Neural progenitor cell (in vitro differentiated cells): ENCODE measurements around the gene H1-8. TPM values are rescaled to one million over a fixed set of nuclear protein-coding genes. Genes with fewer than 3 reads are reported as not detected.

Experiments
- DNase-seq: peaks from one replicate; pipeline ENCODE4 v3.0.0-alpha.2; 2016; ENCODE audit warnings: low spot score
- H2AFZ ChIP-seq: fragments of 200-600 bp; sonication (generic); replicated peaks from 2 replicates; pipeline ENCODE4 v1.6.1; 2016; ENCODE audit warnings: antibody characterized with exemption
- H3F3A ChIP-seq: fragments of 200-600 bp; sonication (generic); 2 replicates; pipeline ENCODE4 v1.6.1; 2016; ENCODE audit warnings: antibody characterized with exemption, low read depth
- H3K27ac ChIP-seq: fragments of 200-600 bp; sonication (generic); 2 replicates; pipeline ENCODE4 v1.5.1; 2016; ENCODE audit warnings: mild to moderate bottlenecking
- H3K27me3 ChIP-seq: fragments of 200-600 bp; sonication (generic); 2 replicates; pipeline ENCODE4 v1.6.1; 2016; ENCODE audit warnings: mild to moderate bottlenecking, moderate library complexity
- H3K36me3 ChIP-seq: fragments of 200-600 bp; sonication (generic); 2 replicates; pipeline ENCODE4 v1.5.1; 2016
- H3K4me1 ChIP-seq: fragments of 200-600 bp; sonication (generic); 2 replicates; pipeline ENCODE4 v1.6.1; 2016; ENCODE audit warnings: mixed run types
- H3K4me2 ChIP-seq: fragments of 200-600 bp; sonication (generic); 2 replicates; pipeline ENCODE4 v1.6.1; 2016
- H3K4me3 ChIP-seq: fragments of 200-600 bp; sonication (generic); 2 replicates; pipeline ENCODE4 v1.5.1; 2016
- H3K79me2 ChIP-seq: fragments of 200-600 bp; sonication (generic); 2 replicates; pipeline ENCODE4 v1.6.1; 2016; ENCODE audit warnings: low read depth
- H3K9ac ChIP-seq: fragments of 200-600 bp; sonication (generic); 2 replicates; pipeline ENCODE4 v1.6.1; 2016
- H3K9me3 ChIP-seq: fragments of 200-600 bp; sonication (generic); 2 replicates; pipeline ENCODE4 v1.5.1; 2016; ENCODE audit warnings: low read depth
- H4K20me1 ChIP-seq: fragments of 200-600 bp; sonication (generic); 2 replicates; pipeline ENCODE4 v1.6.1; 2016; ENCODE audit warnings: low read depth
- H3K27ac Mint-ChIP-seq: 3 replicates; pipeline ENCODE4 v1.8.0; 2021; ENCODE audit warnings: mixed read lengths
- H3K27me3 Mint-ChIP-seq: 2 replicates; pipeline ENCODE4 v1.8.0; 2022; ENCODE audit warnings: low read depth, mild to moderate bottlenecking, inconsistent platforms, moderate library complexity, mixed read lengths; ENCODE audit not compliant: insufficient read depth
- H3K36me3 Mint-ChIP-seq: 3 replicates; pipeline ENCODE4 v1.8.0; 2021; ENCODE audit warnings: mixed read lengths
- H3K4me1 Mint-ChIP-seq: 3 replicates; pipeline ENCODE4 v1.8.0; 2021; ENCODE audit warnings: mixed read lengths
- H3K4me3 Mint-ChIP-seq: 3 replicates; pipeline ENCODE4 v1.8.0; 2021; ENCODE audit warnings: mild to moderate bottlenecking, moderate library complexity, mixed read lengths
- H3K9me3 Mint-ChIP-seq: 3 replicates; pipeline ENCODE4 v1.8.0; 2020; ENCODE audit warnings: mixed read lengths
- EZH2 ChIP-seq: fragments of 200-600 bp; sonication (generic); IDR thresholded peaks from 2 replicates; pipeline ENCODE4 v1.6.1; 2017; ENCODE audit warnings: antibody characterized with exemption, mild to moderate bottlenecking, moderate library complexity
- EZH2phosphoT487 ChIP-seq: fragments of 200-600 bp; sonication (generic); IDR thresholded peaks from 2 replicates; pipeline ENCODE4 v1.6.1; 2017; ENCODE audit warnings: antibody characterized with exemption
- total RNA-seq: library from RNA; depleted of rRNA; stranded (reverse); fragments of >200 nt; gene quantifications from 2 replicates; pipeline ENCODE4 v1.2.3, GENCODE V29; 2015; ENCODE audit warnings: low replicate concordance
- TF ChIP-seq, protein P1 (sequence below): fragments of 200-600 bp; sonication (generic); IDR thresholded peaks from 2 replicates; pipeline ENCODE4 v1.5.1; 2017; ENCODE audit warnings: antibody characterized with exemption, mild to moderate bottlenecking

The H1-8 gene
- total RNA-seq, 1 donor from 2014 or later = not detected

DNA sequence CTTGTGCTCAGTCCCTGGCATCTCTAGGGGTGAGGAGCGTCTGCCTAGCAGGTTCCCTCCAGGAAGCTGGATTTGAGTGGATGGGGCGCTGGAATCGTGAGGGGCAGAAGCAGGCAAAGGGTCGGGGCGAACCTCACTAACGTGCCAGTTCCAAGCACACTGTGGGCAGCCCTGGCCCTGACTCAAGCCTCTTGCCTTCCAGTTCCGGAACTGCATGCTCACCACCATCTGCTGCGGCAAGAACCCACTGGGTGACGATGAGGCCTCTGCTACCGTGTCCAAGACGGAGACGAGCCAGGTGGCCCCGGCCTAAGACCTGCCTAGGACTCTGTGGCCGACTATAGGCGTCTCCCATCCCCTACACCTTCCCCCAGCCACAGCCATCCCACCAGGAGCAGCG is 9.6 kb upstream of the H1-8 start:
- Mint-ChIP-seq H3K36me3 (no peaks in the 10 kb centered on the region), H3K27ac (no peak overlapping the region), H3K4me3 (no peak overlapping the region), H3K9me3 (peaks cover 2% of the 10 kb centered on the region), H3K27me3 (peaks cover 12% of the 10 kb centered on the region), H3K4me1 (peaks cover 26% of the 10 kb centered on the region)
- DNase-seq = no peak
- Histone ChIP-seq H3K9ac (no peak overlapping the region), H3K4me3 (no peak overlapping the region), H4K20me1 (no peaks in the 10 kb centered on the region), H3K79me2 (no peaks in the 10 kb centered on the region), H3K27ac (no peak overlapping the region), H3K9me3 (no peaks in the 10 kb centered on the region), H3F3A (no peaks in the 10 kb centered on the region), H3K36me3 (no peaks in the 10 kb centered on the region), H2AFZ (no peak overlapping the region), H3K27me3 (no peaks in the 10 kb centered on the region), H3K4me1 (peaks cover 14% of the 10 kb centered on the region), H3K4me2 (no peak overlapping the region)
- TF ChIP-seq, protein P1, sequence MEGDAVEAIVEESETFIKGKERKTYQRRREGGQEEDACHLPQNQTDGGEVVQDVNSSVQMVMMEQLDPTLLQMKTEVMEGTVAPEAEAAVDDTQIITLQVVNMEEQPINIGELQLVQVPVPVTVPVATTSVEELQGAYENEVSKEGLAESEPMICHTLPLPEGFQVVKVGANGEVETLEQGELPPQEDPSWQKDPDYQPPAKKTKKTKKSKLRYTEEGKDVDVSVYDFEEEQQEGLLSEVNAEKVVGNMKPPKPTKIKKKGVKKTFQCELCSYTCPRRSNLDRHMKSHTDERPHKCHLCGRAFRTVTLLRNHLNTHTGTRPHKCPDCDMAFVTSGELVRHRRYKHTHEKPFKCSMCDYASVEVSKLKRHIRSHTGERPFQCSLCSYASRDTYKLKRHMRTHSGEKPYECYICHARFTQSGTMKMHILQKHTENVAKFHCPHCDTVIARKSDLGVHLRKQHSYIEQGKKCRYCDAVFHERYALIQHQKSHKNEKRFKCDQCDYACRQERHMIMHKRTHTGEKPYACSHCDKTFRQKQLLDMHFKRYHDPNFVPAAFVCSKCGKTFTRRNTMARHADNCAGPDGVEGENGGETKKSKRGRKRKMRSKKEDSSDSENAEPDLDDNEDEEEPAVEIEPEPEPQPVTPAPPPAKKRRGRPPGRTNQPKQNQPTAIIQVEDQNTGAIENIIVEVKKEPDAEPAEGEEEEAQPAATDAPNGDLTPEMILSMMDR = no peak
- TF ChIP-seq EZH2 (no peak), EZH2phosphoT487 (no peak)

DNA sequence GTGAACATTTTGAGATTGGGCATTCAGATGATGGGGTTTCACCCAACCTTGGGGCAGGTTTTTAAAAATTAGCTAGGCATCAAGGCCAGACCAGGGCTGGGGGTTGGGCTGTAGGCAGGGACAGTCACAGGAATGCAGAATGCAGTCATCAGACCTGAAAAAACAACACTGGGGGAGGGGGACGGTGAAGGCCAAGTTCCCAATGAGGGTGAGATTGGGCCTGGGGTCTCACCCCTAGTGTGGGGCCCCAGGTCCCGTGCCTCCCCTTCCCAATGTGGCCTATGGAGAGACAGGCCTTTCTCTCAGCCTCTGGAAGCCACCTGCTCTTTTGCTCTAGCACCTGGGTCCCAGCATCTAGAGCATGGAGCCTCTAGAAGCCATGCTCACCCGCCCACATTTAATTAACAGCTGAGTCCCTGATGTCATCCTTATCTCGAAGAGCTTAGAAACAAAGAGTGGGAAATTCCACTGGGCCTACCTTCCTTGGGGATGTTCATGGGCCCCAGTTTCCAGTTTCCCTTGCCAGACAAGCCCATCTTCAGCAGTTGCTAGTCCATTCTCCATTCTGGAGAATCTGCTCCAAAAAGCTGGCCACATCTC is 8.4 kb upstream of the H1-8 start:
- H3K4me2 ChIP-seq = no peak overlapping the region
- Mint-ChIP-seq H3K4me3 (no peak overlapping the region), H3K27ac (peak overlapping the region; percentile 44)

DNA sequence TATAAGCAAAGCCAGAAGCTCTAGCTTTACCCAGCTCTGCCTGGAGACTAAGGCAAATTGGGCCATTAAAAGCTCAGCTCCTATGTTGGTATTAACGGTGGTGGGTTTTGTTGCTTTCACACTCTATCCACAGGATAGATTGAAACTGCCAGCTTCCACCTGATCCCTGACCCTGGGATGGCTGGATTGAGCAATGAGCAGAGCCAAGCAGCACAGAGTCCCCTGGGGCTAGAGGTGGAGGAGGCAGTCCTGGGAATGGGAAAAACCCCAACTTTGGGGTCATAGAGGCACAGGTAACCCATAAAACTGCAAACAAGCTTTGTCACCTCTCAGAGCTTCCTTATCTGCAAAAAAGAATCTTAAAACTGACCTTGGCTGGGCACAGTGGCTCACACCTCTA is 7.9 kb upstream of the H1-8 start:
- no peak overlapping the region for H3K9ac ChIP-seq
- Mint-ChIP-seq H3K4me1 (peaks cover 29% of the 10 kb centered on the region), H3K27ac (no peak overlapping the region)

More for the DNA sequence above, 8.4 kb upstream of the H1-8 start:
- peaks cover 2% of the 10 kb centered on the region for H3K9me3 Mint-ChIP-seq
- Histone ChIP-seq H3K9ac (no peak overlapping the region), H3K79me2 (no peaks in the 10 kb centered on the region), H3F3A (no peaks in the 10 kb centered on the region), H3K36me3 (no peaks in the 10 kb centered on the region), H3K27ac (no peak overlapping the region), H3K4me1 (peaks cover 14% of the 10 kb centered on the region), H3K4me3 (no peak overlapping the region), H3K9me3 (no peaks in the 10 kb centered on the region), H3K27me3 (no peaks in the 10 kb centered on the region), H4K20me1 (no peaks in the 10 kb centered on the region), H2AFZ (no peak overlapping the region)
- H3K27me3 Mint-ChIP-seq = peaks cover 12% of the 10 kb centered on the region
- TF ChIP-seq EZH2 (no peak), EZH2phosphoT487 (no peak)
- TF ChIP-seq, protein P1 = no peak
- peaks cover 33% of the 10 kb centered on the region for H3K4me1 Mint-ChIP-seq
- no peaks in the 10 kb centered on the region for H3K36me3 Mint-ChIP-seq
- DNase-seq = no peak

More for the DNA sequence above, 7.9 kb upstream of the H1-8 start:
- no peaks in the 10 kb centered on the region for H3K79me2 ChIP-seq
- no peaks in the 10 kb centered on the region for H4K20me1 ChIP-seq
- no peaks in the 10 kb centered on the region for H3K27me3 ChIP-seq
- H3K4me3 Mint-ChIP-seq = no peak overlapping the region
- H3K4me2 ChIP-seq = no peak overlapping the region
- peaks cover 8% of the 10 kb centered on the region for H3K4me1 ChIP-seq
- H3K27ac ChIP-seq = no peak overlapping the region
- peaks cover 2% of the 10 kb centered on the region for H3K9me3 Mint-ChIP-seq
- no peaks in the 10 kb centered on the region for H3K9me3 ChIP-seq
- H2AFZ ChIP-seq = no peak overlapping the region
- H3K27me3 Mint-ChIP-seq = peaks cover 12% of the 10 kb centered on the region
- H3K4me3 ChIP-seq = no peak overlapping the region
- TF ChIP-seq EZH2 = no peak
- TF ChIP-seq, protein P1 = no peak
- no peak for TF ChIP-seq EZH2phosphoT487
- H3K36me3 ChIP-seq = no peaks in the 10 kb centered on the region
- no peak for DNase-seq
- H3F3A ChIP-seq = peaks cover 5% of the 10 kb centered on the region
- H3K36me3 Mint-ChIP-seq = no peaks in the 10 kb centered on the region
